GM19043 (cell line): ENCODE results near the gene VSIG2.

Source experiments
- ATAC-seq: cut with Tn5 transposase; IDR thresholded peaks from one replicate; pipeline ENCODE4 v1.9.1; 2021; ENCODE audit warnings: low read depth; ENCODE audit not compliant: unreplicated experiment

VSIG2 gene

DNA sequence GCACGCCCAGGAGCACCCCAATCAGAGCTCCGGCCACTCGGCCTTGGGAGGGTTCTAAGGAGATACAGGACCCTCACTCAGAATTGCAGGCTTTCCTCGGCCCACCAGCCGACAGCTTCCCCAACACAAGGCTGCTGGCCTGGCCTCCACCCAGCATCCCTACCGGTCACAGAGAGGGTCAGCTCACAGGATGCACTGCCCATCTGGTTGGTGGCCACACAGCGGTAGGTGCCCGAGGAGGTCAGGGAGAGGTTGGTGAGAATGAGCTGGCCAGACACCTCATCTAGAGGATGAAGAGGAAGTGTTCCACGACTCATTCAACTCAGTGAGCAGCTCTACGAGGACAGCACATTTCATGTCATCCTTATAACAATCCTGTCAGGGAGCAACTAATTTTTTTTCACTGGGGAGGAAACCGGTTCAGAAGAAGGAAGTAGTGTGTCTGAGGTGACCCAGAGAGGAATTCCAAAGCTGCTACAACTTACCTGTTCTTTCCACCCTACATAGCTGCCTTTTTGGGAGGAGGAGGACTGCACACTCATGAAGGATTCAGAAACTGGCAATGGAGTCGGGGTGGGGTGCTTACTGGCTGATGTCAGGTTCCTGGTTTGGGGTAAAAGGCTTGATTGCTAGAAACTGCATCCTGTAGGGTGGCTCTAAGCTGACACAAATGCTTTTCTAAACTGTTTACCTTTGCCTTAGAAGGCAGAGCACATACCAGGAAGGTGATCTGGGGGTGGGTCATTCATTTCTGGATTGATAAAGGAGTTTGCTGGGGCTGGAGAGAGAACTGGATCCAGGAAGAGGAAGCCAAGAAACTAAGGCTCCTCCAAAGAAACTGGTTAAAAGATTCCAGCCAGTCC lies 3.3 kb downstream of the VSIG2 start:
- ATAC-seq = no peak

- no peak for ATAC-seq
Observed at GRCh38 chr11:124748100-124748418, 4.0 kb downstream of the VSIG2 start.

DNA sequence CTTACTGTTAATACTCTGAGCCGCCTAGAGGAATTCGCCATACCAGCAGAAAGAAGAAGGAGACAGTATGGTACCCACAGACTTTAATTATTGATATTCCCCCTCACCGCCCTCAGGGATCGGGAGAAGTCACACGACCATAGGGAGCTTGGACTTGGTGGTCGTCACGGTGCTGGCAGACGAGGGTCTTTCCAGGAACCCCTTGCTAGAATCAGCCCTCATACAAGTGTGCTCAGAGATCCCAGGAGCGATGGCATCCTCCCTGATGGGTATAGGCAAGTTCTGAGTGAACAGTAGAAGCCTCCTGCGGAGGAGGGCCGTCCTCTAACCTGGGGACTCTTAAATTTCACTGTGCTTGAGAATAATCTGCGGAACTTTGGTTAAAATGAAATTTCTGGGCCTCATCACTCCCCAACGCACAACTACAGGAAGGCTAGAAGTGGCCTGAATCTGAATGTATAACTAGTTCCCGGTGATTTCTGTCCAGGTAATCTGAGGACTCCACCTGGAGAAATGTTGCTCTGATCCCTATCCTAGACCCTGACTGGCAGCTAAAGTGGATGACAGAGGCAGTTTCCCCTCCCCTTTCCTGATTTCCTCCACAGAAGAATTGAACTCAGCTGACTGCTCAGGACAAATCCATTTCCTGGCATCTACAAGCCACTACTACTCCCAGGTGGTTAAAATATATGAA lies 4.5 kb downstream of the VSIG2 start:
- ATAC-seq = no peak

DNA sequence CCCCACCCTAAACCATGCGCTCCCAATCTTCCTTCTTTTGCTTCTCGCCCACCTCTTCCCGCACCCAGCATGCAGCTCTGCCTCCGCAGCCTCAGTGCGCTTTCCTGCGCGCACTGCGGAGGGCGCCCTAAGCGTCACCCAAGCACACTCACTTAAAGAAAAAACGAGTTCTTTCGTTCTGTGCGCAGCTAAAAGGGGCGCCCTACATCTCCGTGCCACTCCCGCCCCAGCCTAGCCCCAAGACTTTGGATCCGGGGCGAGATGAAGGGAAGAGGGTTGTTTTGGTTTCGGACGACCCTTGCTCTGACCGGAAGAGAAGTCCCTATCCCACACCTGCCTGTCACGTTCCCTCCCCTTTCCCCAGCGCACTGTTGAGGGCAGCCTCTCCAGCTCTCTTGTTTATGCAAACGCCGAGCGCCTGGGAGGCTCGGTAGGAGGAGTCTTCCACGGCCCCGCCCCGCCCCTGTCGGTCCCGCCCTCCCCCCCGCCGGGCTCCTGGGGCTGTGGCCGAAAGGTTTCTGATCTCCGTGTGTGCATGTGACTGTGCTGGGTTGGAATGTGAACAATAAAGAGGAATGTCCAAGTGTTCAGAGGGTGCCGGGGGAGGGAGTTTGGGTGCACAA lies 5.3 kb downstream of the VSIG2 start:
- ATAC-seq = peak; percentile 89

- ATAC-seq = peak; percentile 8
Observed at GRCh38 chr11:124745835-124746620, 6.0 kb downstream of the VSIG2 start.

GRCh38 chr11:124745270-124745834 lies 6.7 kb downstream of the VSIG2 start:
- ATAC-seq = no peak

DNA sequence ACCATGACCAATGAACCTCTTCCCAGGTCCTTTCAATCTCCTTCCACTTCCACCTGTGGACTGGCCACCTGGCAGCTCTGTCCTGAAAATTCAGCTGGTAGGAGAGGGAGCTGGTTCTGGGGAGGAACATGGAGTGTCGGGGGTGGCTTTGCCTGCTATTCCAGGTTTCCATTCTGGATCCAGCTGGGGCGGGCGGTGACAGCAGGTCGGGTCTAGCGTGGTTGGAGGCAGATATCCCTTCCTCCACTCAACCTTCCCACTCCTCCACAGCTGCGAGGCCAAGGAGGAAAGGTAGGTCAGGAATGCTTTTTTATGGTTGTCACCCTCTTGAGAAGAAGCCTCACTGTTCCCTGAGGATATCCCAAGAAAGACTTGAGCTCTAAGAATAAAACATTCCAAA lies 9.0 kb downstream of the VSIG2 start:
- ATAC-seq = no peak

- ATAC-seq = no peak
Observed at GRCh38 chr11:124742555-124742954, 9.5 kb downstream of the VSIG2 start.

GRCh38 chr11:124740277-124740882 lies 11.7 kb downstream of the VSIG2 start:
- peak; percentile 41 for ATAC-seq

- peak; percentile 99 for ATAC-seq
Observed at GRCh38 chr11:124739479-124740276, 12.4 kb downstream of the VSIG2 start, which contains the start of gene NRGN. NRGN (plus strand) TSS chr11:124739942; CDS start chr11:124740085, 143 bp downstream.

GRCh38 chr11:124738713-124739478 lies 13.2 kb downstream of the VSIG2 start:
- no peak for ATAC-seq

DNA sequence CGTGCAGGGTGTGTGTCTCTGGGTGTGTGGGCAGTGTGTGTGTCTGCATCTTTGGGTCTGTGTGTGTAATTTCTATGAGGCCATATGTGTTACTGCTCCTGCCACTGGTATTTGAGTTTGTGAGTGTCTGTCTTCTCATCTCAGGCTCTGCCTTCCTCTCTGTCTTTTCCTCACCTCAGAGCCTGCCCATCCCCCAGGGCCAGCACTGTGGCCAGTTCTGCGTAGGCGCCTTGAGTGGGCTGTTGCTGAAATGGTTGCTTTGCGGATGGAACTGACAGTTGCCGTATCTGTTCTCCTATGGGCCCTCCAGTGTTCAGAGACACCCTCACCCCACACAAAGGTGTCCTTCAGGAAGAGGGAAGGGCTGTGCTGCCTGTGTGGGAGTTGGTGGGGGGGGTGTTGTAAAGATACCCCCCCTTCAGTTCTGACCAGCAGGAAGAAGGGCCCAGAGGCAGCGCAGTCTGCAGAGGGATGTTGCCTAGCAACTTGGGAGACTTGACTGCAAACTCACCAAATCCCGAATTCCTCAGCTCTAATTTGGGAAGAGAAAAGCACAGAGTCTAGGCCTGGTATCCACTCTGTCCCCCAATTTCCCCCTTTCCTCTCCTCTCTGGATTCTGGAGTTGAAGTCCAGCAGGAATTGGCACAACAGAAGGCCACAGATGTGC lies 14.3 kb downstream of the VSIG2 start:
- ATAC-seq = no peak

DNA sequence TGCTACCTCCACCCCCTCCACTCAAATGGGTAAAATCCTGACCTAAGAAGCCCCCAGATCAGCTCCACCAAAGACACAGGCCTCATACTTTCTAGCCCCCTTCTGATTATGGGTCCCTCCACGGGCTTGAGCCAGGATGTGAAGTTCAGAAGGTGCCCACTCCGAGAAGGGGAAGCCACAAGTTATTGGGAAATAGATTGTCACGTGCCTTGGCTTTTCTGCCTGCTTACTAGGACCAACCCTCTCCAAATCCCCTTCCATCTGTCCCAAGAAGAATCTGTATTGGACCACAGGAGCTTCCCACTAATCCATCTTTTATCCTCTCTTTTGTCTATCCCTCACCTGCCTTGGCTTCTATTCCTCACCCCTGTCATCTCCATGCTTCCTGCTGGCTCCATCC lies 15.3 kb downstream of the VSIG2 start:
- no peak for ATAC-seq

DNA sequence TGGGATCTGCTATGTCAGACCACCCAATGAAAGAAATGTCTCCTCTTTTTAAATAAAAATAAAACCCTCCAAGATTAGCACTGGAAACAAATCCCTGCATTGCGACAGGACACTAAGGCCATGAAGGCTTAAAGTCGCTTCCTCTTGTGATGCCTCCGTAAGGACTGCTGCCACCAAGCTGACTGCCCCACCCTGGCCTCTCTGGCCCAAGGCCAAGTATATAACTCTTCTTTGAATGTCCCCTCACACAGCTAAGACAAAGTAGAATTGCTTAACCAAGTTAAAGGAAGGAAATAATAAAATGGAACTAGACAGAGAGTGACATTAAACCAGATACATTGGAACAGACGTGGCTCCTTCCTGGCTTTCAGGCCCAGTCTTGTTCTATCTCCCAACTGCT lies 19.8 kb downstream of the VSIG2 start:
- ATAC-seq = no peak

DNA sequence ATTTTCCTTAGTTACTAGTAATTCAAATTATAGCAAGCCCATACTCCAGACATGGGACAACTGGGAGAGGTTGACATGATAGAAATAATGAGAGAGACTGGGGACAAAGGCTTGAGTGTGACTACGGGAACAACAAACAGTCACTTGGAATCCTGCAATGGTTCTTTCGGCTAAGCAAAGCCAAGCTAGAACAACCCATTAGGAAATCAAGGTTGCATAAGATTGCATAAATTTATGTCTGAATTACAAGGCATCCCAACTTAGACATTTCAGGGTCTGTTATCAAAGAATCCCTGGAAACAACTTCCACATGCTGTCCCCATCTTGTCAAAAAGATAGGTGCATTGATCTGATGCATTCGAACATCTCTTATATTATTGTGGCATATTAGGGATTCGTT lies 22.5 kb downstream of the VSIG2 start:
- no peak for ATAC-seq

DNA sequence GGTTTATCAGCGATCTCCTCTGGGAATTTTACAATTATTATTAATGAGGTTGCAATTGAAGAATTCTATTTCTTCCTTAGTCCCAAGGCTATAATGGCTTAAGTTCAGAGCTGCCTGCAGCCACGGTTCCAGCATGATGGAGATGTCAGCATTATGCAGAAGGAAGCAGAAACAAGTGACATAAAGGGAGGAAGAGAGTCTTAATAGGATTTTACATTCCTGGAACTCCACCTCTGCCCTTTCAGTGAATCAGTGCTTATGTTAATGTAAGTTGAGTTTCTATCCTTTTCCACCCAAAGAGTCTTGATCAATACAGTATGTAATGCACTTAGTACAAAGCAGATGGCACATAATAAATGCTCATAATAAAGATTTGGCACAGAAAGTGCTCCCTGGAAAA lies 23.9 kb downstream of the VSIG2 start:
- ATAC-seq = no peak

DNA sequence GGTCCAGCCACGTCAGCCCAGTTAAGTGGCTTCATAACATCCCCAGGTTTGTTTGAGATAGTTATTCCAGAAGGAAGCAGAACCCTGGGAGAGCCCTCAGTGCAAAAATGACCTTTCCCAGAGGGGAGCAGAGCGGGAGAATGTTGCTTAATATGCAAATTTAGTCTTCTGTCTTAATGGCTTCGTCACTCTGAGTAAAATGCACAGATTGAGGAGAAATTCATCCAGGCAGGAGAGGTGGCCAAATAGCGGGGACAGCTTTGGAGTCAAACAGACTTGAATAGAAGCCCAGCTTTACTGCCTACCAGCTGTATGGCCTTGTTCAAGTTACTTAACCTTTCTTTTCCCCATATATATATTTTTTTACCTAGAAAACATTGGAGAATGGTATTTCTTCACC lies 24.6 kb downstream of the VSIG2 start:
- ATAC-seq = no peak

DNA sequence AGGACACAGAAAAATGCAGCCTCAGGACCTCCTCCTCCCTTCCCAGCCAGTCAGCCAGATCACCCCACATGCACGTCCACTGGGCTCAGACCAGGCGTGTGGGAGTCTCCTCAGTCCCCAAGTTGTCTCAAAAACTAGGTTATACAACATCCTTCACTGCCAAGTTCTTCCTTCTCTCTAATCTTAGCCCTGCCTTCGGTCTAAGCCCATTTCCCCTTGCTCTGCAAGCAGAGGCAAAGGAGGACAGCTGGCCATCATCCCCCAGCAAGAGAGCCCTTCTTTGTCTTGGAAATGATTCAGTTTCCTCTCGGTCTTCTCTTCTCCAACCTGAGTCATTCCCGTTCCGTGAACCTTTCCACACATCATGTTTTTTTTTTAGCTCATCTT lies 26.3 kb downstream of the VSIG2 start:
- peak; percentile 11 for ATAC-seq
